ENCODE data around the gene ENOX1.

GRCh38 chr13:43293008-43293407 is 493.8 kb downstream of the ENOX1 start:
- TF ChIP-seq ZFP30 (CRISPR knock-in tag; IDR thresholded peaks at IDR 0.05): no peak
- no peak for TF ChIP-seq ARNTL (CRISPR knock-in tag; IDR thresholded peaks at IDR 0.05; ENCODE audit: borderline replicate concordance, low read depth)
- TF ChIP-seq OSR1 (CRISPR knock-in tag; IDR thresholded peaks at IDR 0.05): no peak
- TF ChIP-seq RARB (CRISPR knock-in tag; IDR thresholded peaks at IDR 0.05): no peak
- TF ChIP-seq ZFP3 (CRISPR knock-in tag; IDR thresholded peaks at IDR 0.05): no peak
- TF ChIP-seq ZNF70 (CRISPR knock-in tag; IDR thresholded peaks at IDR 0.05): no peak
- no peak for TF ChIP-seq PATZ1 (CRISPR knock-in tag; IDR thresholded peaks at IDR 0.05; ENCODE audit: borderline replicate concordance)
- TF ChIP-seq ZNF565 (CRISPR knock-in tag; conservative IDR thresholded peaks at IDR 0.05; ENCODE audit: low read depth): no peak
- no peak for TF ChIP-seq PPARA (CRISPR knock-in tag; IDR thresholded peaks at IDR 0.05; ENCODE audit: borderline replicate concordance)
- TF ChIP-seq TCF4 (CRISPR knock-in tag; IDR thresholded peaks at IDR 0.05; ENCODE audit: borderline replicate concordance): no peak
